A673 (cell line): ENCODE results near the gene ITFG1. TPM values are rescaled to one million over a fixed set of nuclear protein-coding genes. Genes with fewer than 3 reads are reported as not detected.
"Not testable (repeated sequence)": the region's sequence is repeated elsewhere in the genome, so short reads cannot be mapped to it uniquely, and the experiment has no call there.

Experiments used
- BruUV-seq: library from RNA; stranded (reverse); fragments of 400-500 nt; replicated peaks from 2 replicates; lab custom pipeline; 2021; lab: Mats Ljungman, UMichigan
- CTCF ChIA-PET: fragments of 300-600 bp; sonication (Branson Sonifier 250); formaldehyde crosslinking; loops from one replicate; lab custom pipeline; 2022; ENCODE audit warnings: antibody characterized with exemption; lab: Charles Lee
- POLR2A ChIA-PET: fragments of 300-600 bp; sonication (Branson Sonifier 250); formaldehyde crosslinking; loops from one replicate; lab custom pipeline; 2022; ENCODE audit warnings: antibody characterized with exemption; ENCODE audit not compliant: low non-redundant PET; lab: Charles Lee
- DNase-seq: peaks from one replicate; pipeline ENCODE4 v3.0.0-alpha.2; 2015; ENCODE audit warnings: low spot score
- H3K27ac ChIP-seq: fragments of 200-600 bp; sonication (generic); 2 replicates; pipeline ENCODE4 v1.5.1; 2016; ENCODE audit warnings: mixed run types, low read depth, mild to moderate bottlenecking, mixed read lengths, antibody characterized with exemption, low read length; ENCODE audit not compliant: poor library complexity, severe bottlenecking
- H3K27me3 ChIP-seq: fragments of 200-600 bp; sonication (generic); replicated peaks from 2 replicates; pipeline ENCODE4 v1.6.1; 2017; ENCODE audit warnings: mixed run types, low read depth, mild to moderate bottlenecking, mixed read lengths, antibody characterized with exemption, low read length; ENCODE audit not compliant: insufficient read depth, poor library complexity
- H3K36me3 ChIP-seq: fragments of 200-600 bp; sonication (generic); 2 replicates; pipeline ENCODE4 v1.6.1; 2016; ENCODE audit warnings: mixed run types, mild to moderate bottlenecking, mixed read lengths, antibody characterized with exemption, low read length; ENCODE audit not compliant: insufficient read depth, poor library complexity, severe bottlenecking
- H3K4me1 ChIP-seq: fragments of 200-600 bp; sonication (generic); 2 replicates; pipeline ENCODE4 v1.6.1; 2017; ENCODE audit warnings: mixed run types, mild to moderate bottlenecking, mixed read lengths, antibody characterized with exemption, low read length; ENCODE audit not compliant: insufficient read depth, poor library complexity, severe bottlenecking
- H3K4me3 ChIP-seq: fragments of 200-600 bp; sonication (generic); 2 replicates; pipeline ENCODE4 v1.5.1; 2016; ENCODE audit warnings: low read depth, mixed run types, mild to moderate bottlenecking, mixed read lengths, low read length; ENCODE audit not compliant: poor library complexity, severe bottlenecking
- H3K9me3 ChIP-seq: fragments of 200-600 bp; sonication (generic); 2 replicates; pipeline ENCODE4 v1.6.1; 2016; ENCODE audit warnings: mixed run types, low read depth, mild to moderate bottlenecking, mixed read lengths, antibody characterized with exemption, low read length; ENCODE audit not compliant: poor library complexity, severe bottlenecking
- EZH2 ChIP-seq: fragments of 200-600 bp; sonication (generic); IDR thresholded peaks from 2 replicates; pipeline ENCODE4 v1.6.1; 2017; ENCODE audit warnings: borderline replicate concordance, low read depth, mild to moderate bottlenecking, mixed read lengths, antibody characterized with exemption, low read length; ENCODE audit not compliant: poor library complexity, severe bottlenecking
- intact Hi-C: fragments of 100-400 bp; cut with micrococcal nuclease; formaldehyde crosslinking; loops from one replicate; pipeline ENCODE4 v1.10.0; 2022; ENCODE audit not compliant: unreplicated experiment
- total RNA-seq: library from RNA; stranded (reverse); gene quantifications from 2 replicates; pipeline ENCODE4 v1.2.3, GENCODE V29; 2021
- TF ChIP-seq, protein P1 (sequence below): fragments of 300-800, 200-600 bp; sonication (generic); conservative IDR thresholded peaks from 2 replicates; pipeline ENCODE4 v1.5.1; 2017; ENCODE audit warnings: low read depth, mild to moderate bottlenecking, antibody characterized with exemption, low read length, moderate library complexity, mixed read lengths

The ITFG1 gene
- total RNA-seq, 1 experiment from 2014 or later: 40.1 TPM

DNA sequence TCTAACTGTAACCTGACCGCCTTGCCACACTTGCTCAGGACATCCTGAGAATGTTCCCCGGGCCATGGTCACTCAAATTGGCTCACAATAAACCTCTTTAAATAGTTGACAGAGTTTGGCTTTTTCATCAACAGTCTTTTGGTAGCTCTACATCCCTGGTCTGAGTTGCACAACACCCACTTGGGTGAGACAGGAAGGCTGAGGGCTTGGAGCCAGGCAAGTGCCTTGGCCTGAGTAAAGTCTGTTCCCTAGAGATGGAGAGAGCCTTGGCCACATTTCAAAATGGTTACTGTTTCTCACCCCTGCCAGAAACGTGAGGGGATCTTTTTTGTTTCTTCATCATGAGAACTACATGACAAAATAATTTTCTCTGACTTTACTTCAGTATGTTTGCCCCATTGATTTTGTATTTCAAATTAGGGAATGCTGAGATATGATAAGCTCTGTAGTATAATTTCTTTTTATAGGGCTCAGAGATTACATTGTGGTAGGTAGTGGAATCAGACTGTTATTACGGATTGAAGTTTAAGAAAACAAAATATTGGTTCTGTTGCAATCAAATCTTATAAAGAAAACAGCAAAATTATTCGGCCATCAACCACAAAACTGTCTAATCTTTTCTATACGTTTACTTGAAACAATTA, 263.2 kb downstream of the ITFG1 start:
- ChIA-PET CTCF (no interaction called here), POLR2A (no interaction called here)
- Histone ChIP-seq H3K4me3 (no peak overlapping the region), H3K27me3 (no peaks in the 10 kb centered on the region), H3K36me3 (no peaks in the 10 kb centered on the region), H3K9me3 (no peaks in the 10 kb centered on the region), H3K4me1 (no peaks in the 10 kb centered on the region), H3K27ac (no peak overlapping the region)
- TF ChIP-seq, protein P1, sequence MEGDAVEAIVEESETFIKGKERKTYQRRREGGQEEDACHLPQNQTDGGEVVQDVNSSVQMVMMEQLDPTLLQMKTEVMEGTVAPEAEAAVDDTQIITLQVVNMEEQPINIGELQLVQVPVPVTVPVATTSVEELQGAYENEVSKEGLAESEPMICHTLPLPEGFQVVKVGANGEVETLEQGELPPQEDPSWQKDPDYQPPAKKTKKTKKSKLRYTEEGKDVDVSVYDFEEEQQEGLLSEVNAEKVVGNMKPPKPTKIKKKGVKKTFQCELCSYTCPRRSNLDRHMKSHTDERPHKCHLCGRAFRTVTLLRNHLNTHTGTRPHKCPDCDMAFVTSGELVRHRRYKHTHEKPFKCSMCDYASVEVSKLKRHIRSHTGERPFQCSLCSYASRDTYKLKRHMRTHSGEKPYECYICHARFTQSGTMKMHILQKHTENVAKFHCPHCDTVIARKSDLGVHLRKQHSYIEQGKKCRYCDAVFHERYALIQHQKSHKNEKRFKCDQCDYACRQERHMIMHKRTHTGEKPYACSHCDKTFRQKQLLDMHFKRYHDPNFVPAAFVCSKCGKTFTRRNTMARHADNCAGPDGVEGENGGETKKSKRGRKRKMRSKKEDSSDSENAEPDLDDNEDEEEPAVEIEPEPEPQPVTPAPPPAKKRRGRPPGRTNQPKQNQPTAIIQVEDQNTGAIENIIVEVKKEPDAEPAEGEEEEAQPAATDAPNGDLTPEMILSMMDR: no peak
- intact Hi-C loops: no loop called here
- DNase-seq: no peak
- BruUV-seq: no TSS peak

DNA sequence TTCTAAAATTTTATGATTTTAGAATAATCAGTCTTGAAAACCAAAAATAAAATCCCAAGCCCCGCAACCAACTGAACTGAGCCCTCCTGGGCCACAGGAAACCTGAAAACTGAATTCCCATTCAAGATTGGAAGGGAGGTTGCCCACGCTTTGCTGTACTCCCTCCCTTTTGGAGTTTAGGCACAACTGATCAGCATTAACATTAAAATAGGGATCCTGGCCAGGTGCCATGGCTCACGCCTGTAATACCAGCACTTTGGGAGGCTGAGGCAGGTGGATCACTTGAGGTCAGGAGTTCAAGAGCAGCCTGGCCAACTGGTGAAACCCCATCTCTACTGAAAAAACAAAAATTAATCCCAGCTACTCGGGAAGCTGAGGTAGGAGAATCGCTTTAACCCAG, 264.4 kb downstream of the ITFG1 start:
- ChIA-PET CTCF (no interaction called here), POLR2A (no interaction called here)
- Histone ChIP-seq H3K4me3 (no peak overlapping the region), H3K36me3 (no peaks in the 10 kb centered on the region), H3K27me3 (no peaks in the 10 kb centered on the region), H3K9me3 (no peaks in the 10 kb centered on the region), H3K4me1 (no peaks in the 10 kb centered on the region), H3K27ac (no peak overlapping the region)
- TF ChIP-seq, protein P1: no peak
- TF ChIP-seq EZH2: no peak
- no TSS peak for BruUV-seq
- DNase-seq: no peak
- intact Hi-C loops: no loop called here

DNA sequence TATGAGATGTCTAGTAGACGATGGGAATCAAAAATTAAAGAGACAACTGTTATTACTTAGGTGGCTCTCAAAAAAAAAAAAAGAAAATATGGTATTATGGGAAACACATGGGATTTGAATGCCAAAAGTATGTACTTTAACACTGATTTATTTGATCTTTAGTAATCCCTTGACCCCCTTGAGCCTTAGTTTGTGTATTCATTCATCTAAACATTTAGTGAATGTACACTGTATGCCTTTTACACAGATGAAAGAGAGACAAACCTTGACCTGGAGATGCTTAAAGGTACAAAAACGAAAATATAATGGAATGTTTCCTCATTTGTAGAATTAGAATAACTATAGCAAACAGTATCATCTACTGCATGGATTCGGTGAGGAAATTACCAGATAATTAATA, 278.5 kb downstream of the ITFG1 start:
- ChIA-PET CTCF (no interaction called here), POLR2A (no interaction called here)
- TF ChIP-seq, protein P1: no peak
- no peak for TF ChIP-seq EZH2
- no peaks in the 10 kb centered on the region for H3K27me3 ChIP-seq
- H3K4me1 ChIP-seq: no peaks in the 10 kb centered on the region
- no TSS peak for BruUV-seq
- no peaks in the 10 kb centered on the region for H3K36me3 ChIP-seq
- DNase-seq: no peak
- no peak overlapping the region for H3K27ac ChIP-seq
- H3K9me3 ChIP-seq: no peaks in the 10 kb centered on the region
- intact Hi-C loops: no loop called here
- H3K4me3 ChIP-seq: no peak overlapping the region

DNA sequence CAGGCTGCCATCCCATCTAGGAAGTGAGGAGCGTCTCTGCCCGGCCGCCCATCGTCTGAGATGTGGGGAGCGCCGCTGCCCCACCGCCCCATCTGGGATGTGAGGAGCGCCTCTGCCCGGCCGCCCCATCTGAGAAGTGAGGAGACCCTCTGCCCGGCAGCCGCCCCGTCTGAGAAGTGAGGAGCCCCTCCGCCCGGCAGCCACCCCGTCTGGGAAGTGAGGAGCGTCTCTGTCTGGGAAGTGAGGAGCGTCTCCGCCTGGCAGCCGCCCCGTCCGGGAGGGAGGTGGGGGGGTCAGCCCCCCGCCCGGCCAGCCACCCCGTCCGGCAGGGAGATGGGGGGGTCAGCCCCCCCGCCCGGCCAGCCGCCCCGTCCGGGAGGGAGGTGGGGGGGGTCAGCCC, 279.8 kb downstream of the ITFG1 start:
- H3K36me3 ChIP-seq, H3K27ac ChIP-seq, intact Hi-C loops, POLR2A ChIA-PET, H3K4me3 ChIP-seq, H3K27me3 ChIP-seq, DNase-seq, CTCF ChIA-PET, BruUV-seq, H3K9me3 ChIP-seq, H3K4me1 ChIP-seq: not testable (repeated sequence)
